Myocyte (in vitro differentiated cells): ENCODE data around the gene SCP2. TPM values are rescaled to one million over a fixed set of nuclear protein-coding genes. Genes with fewer than 3 reads are reported as not detected.

Source experiments
- DNase-seq: peaks from one replicate; pipeline ENCODE4 v3.0.0-alpha.2; 2012; ENCODE audit warnings: low read depth
- total RNA-seq: library from RNA; depleted of rRNA; stranded (reverse); fragments of >200 nt; gene quantifications from 2 replicates; pipeline ENCODE4 v1.2.3, GENCODE V29; 2014

SCP2 gene
- total RNA-seq, 1 donor from 2014 or later, result 138 TPM

DNA sequence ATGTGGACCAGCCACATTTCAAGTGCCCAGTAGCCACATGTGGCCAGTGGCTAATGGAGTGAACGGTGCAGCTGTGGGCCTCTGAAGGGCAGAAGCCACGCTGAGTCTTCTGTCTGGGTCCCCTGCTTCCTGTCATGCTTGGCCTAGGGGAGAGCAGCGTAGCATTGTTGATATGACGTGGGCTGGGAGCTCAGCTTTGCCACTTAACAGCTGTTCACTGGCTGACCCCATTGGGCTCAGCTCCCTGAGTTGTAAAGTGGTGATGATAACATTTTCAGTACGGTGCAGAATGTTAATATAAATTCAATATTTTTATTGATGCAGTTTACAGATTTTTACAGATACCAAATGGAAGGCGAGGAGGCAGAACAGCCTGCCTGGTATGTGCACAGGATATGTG lies 139.4 kb downstream of the SCP2 start:
- DNase-seq, result peak; percentile 34

DNA sequence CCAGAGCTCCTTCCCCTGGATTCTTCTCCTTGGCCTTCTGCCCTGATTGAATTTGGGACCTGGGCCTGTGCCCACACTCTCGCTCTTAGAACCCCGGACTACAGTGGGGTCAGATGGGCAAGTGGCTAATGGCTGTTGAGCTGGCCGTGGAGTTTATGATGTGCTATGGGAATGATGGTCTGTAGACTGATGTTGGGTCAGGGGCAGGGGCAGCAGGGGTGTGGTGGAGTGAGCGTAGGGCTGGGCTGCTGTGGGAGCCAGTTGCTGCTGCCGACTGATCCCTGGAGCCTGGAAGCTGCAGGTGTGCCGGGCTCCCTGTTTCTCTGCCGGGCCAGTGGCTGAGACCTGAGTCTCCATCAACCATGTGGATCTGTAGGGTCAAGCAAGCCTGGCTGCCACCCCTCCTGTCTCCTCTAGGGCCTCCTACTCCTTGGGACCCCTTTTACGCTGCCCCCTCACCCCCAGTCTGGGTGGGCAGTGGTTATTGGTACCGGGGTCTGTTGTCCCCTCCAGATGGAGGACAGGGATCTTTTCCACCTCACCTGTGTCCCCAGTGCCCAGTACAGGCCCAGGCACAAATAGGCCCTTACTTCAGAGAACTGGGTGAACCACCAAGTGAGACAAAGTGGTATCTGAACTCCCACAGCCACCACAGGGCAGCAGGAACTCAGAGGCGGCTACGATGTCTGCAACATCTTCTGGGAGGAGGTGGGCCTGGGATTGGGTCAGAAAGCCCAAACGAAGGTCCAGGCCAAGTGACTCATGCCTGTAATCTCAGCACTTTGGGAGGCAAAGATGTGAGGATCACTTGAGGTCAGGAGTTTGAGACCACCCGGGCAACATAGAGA lies 140.0 kb downstream of the SCP2 start:
- DNase-seq, result no peak

DNA sequence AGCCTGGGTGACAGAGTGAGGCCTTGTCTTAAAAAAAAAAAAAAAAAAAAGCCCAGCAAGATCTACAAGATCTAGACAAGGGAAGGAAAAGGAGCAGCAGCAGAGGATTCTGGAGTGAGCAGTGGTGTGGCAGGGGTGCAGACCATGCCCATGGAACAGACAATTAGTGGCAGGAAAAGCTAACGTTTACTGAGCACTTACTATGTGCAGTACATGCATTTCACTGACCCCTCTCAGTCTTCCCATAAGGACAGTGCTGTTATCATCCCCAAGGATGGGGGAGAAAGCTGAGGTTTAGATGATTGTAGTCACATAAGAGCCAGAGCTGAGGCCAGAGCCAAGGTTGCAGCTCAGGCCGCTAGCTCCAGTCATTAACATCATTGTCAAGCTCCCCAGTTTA lies 140.8 kb downstream of the SCP2 start:
- DNase-seq, result no peak

- DNase-seq, result no peak
Measured at GRCh38 chr1:53068314-53069099, 141.4 kb downstream of the SCP2 start.

- DNase-seq, result no peak
Measured at GRCh38 chr1:53069265-53069662, 142.2 kb downstream of the SCP2 start.

GRCh38 chr1:53069663-53070327 lies 142.7 kb downstream of the SCP2 start:
- no peak for DNase-seq

DNA sequence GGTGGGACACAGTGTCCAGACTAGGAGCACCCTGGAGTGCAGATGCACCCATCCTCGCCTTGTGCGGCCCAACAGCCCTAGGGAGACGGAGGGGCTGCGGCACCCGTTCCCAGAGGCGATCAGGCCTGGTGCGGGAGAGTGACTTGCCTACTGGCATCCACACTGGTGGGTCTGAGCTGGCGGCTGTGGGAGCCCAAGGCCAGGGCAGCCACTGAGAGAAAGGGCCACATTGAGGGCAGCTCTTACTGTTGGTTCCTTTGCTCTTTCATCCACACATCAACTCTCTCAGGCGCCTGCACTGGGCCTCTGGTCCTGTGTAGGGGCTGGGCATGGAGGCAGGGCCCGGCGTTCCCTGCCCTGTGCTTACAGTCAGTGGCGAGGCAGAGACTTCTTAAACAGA lies 143.5 kb downstream of the SCP2 start:
- no peak for DNase-seq

DNA sequence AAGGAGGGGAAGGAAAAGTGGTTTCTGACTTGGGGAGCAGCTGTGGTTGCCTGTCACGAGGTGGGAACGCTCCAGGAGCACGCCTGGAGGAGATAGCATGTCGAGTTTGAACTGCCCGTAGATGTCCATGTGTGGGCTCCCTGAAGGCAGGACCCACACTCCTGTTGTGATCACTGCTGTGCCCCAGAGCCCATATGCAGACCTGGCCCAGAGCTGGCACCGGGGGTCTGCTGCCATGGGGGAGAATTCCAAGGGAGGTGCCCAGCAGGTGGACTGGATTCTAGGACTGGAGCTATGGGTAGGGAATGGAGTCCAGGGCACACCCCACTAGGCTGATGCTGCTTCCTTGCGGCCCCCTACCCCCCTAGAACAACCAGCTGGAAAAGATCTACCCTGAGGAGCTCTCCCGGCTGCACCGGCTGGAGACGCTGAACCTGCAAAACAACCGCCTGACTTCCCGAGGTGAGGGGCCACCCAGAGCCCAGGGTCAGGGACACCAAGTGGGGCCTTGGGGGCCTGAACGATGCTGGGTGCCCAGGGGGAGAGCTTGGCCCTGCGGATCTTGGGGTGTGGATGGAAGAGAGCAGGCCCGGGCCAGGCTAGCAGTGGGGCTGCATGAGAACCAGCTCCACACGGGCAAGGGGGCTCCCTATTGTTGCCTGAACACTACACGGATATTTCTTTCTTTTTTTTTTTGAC lies 144.2 kb downstream of the SCP2 start:
- DNase-seq, result no peak

- no peak for DNase-seq
Measured at GRCh38 chr1:53071915-53072314, 144.8 kb downstream of the SCP2 start.

- DNase-seq, result no peak
Measured at GRCh38 chr1:53073287-53073686, 146.2 kb downstream of the SCP2 start.

GRCh38 chr1:53073868-53074311 lies 146.8 kb downstream of the SCP2 start:
- DNase-seq, result no peak

GRCh38 chr1:53074313-53075154 lies 147.5 kb downstream of the SCP2 start:
- DNase-seq, result no peak

DNA sequence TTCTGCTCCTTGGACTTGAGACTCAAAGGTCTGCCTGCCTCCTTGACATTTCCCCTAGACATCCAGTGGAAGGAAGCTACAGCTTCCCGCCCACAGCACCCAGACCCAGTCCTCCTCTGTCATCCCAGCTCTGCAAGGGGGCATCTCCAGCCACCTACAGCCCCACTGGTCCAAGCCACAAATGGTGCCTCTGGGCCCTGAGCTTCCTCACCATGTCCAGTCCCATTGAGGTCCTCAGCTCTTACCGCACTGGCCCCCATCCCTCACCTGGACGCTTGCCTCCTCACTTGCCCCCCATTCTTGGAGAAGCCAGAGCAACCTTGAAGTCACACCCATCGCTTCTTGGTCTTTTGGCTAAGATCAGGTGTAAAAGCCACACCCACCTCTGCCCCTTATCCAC lies 148.1 kb downstream of the SCP2 start:
- DNase-seq, result no peak

DNA sequence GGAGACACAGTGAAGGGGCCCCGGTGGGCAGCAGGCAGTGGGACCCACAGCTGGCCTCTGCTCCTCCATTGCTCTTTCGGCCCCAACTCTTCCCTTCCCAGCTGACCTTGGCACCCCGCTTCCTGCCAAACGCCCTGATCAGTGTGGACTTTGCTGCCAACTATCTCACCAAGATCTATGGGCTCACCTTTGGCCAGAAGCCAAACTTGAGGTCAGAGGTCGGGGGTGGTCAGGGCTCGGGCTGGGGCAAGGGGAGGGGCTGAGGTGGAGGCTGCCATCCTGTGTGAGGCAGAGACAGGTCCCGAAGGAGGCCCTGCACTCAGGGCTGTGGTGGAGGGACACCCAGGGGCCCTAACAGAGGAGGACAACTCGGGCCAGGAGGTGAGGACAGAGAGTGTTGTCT lies 148.7 kb downstream of the SCP2 start:
- no peak for DNase-seq

DNA sequence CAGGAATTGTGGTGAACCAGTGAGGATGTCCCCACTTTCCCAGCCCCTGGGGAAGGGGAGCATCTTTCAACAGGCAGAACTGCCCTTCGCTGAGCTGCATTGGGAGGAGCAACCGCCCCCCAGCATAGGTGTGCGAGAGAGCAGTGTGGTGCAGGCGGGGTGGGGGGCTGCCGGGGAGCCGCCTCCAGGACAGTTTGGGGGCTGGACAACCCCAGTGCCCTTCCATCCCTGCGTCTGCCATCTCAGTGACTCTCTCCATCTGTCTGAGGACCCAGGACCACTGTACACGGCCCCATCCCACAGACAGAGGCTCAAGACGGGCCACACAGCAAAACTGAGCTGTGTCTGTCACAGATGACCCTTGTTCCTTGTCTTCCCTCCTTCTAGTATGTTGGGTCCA lies 149.1 kb downstream of the SCP2 start:
- DNase-seq, result no peak

GRCh38 chr1:53076721-53077598 lies 149.9 kb downstream of the SCP2 start:
- no peak for DNase-seq

DNA sequence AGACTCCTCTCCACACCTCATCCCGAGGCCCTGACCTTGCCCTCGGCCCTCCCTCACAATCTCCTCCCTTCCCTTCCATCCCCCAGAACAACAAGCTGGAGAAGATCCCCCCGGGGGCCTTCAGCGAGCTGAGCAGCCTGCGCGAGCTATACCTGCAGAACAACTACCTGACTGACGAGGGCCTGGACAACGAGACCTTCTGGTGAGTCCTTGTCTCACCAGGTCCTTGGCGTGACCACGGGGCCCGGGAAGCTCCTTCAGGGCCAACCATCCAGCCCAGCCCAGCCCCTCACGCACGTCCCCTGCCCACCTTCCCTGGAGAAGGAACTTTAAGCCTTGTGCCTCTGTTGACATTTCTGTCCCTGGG lies 150.5 kb downstream of the SCP2 start:
- DNase-seq, result no peak

DNA sequence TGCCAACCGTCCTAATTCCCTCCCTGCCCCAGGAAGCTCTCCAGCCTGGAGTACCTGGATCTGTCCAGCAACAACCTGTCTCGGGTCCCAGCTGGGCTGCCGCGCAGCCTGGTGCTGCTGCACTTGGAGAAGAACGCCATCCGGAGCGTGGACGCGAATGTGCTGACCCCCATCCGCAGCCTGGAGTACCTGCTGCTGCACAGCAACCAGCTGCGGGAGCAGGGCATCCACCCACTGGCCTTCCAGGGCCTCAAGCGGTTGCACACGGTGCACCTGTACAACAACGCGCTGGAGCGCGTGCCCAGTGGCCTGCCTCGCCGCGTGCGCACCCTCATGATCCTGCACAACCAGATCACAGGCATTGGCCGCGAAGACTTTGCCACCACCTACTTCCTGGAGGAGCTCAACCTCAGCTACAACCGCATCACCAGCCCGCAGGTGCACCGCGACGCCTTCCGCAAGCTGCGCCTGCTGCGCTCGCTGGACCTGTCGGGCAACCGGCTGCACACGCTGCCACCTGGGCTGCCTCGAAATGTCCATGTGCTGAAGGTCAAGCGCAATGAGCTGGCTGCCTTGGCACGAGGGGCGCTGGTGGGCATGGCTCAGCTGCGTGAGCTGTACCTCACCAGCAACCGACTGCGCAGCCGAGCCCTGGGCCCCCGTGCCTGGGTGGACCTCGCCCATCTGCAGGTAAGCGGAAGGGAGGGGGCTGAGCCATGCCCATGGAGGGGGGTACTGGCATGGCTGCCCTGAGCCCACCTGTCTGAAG lies 151.4 kb downstream of the SCP2 start:
- no peak for DNase-seq

GRCh38 chr1:53079251-53079650 lies 152.2 kb downstream of the SCP2 start:
- DNase-seq, result no peak
